ENCODE results near the gene CHAT.
A peak's percentile ranks its signal among the peaks of the same experiment; 100 is the strongest.

Gene CHAT

DNA sequence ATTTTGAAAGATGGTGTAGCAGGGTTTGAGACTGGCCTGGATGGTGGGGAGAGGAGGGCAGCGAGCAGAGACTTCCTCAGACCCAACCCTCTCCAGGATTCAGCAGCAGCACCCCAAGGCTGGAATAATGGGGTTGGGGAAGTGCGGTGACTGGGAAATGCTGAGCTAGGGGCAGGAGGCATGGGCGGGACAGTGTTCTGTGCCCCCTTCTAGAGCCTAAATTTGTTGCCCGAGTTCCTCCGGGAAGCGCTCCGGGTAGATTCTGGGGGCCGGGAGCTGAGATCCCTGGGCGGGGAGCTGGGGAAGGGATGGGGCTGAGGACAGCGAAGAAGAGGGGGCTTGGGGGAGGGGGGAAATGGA, at the start of gene CHAT:
TSS of gene CHAT (plus strand) at position 156 of the 360 bp plus-strand sequence. CDS start at position 309, 153 bp downstream.
- peak; percentile 44 for DNase-seq

DNA sequence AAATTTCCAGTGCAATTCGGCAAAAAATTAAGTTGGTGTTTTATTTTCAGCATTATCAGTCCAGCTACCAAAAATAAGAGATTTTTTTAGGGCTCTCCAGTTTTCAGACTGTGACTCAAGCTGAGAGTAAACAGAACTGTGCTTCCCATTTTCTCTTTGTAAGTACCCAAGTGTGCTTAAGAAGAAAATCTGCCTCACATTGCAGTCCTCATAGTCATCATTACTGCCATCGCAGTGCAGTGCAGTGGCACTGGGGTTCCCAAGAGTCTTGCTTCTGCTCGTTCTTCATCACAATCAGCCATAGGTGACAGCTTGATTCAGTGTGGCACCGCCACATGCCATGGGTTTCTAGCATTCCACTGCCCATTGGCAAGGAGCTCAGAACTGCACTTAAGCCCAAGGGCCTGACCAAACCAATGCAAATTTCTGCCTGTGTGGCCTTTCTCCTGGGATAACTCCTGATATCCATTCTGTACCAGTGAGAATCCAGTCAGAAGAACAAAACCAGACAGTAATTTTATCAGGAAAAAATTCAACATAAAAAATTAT, 49.3 kb upstream of the CHAT start:
- no peak for DNase-seq

DNA sequence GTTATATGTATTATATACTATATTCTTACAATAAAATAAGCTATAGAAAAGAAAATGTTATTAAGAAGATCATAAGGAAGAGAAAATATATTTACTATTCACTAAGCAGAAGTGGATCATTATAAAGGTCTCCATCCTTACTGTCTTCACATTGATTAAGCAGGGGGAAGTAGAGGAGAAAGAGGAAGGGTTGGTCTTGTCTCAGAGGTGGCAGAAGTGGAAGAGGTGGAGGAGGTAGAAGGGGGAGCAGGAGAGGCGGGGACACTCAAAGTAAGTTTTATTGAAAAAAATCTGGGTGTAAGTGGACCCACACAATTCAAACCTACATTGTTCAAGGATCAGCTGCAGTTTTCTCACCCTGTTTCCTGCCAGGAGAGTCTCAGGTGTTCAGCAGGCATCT, 46.0 kb upstream of the CHAT start:
- DNase-seq = no peak

DNA sequence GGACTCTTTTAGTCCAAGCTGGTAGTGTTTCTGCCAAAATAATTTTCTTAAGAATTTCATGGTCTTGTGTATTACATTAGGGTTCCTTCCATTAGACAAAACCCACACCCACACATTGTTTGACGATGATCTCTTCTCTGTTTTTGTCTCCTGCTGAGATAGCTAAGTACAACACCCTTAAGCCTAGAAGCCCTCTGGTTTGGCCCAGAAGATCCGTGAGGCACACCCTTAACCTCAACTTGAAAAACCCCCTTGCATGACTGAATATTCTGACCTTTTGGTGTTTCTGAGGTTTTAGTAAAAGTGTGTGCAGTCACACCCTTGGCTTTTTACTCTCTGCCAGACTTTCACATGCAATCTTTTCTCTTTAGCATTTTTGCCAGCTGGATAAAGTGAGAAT, 45.6 kb upstream of the CHAT start:
- DNase-seq = no peak

DNA sequence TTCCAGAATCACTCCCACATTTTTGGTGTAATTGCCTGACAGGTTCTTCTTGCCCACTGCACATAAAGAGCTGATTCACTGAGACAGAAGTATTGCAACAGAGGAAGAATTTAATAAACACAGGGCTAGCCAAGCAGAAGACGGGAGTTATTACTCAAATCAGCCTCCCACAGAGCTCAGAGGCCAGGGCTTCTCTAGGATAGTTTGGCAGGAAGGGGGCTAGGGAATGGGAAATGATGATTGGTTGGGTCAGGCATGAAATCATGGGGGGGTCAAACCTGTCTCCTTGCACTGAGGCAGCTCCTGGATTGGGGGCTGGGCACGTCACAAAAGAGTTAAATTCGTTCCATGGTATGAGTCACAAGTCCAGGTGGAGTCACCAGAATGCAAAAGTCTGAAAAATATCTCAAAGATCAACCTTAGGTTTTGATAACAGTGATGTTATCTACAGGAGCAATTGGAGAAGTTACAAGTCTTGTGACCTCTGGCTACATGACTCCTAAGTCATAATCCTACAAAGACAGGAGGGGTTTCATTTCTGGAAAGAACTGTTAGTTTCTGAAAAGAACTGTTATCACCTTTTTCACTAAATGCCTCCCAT, 44.7 kb upstream of the CHAT start:
- DNase-seq = no peak

DNA sequence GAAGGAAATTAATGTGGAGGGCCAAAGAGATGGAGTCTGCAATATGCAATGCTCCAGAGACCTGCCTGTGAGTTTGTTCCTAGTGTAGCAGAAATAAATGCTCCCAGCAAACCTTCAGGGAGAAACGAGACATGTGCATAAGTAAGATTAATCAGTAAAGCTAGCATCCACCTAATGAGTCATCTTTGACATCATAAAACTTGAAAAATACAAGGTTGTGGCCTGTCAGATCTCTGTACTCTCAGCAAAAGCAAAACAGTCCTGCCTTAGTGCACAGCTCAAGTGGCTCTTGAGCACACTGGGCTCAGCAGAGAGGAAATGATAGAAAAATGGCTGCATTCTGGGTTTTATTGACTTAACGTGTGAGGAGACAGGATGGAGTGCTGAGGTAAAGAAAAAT, 42.4 kb upstream of the CHAT start:
- DNase-seq = no peak

DNA sequence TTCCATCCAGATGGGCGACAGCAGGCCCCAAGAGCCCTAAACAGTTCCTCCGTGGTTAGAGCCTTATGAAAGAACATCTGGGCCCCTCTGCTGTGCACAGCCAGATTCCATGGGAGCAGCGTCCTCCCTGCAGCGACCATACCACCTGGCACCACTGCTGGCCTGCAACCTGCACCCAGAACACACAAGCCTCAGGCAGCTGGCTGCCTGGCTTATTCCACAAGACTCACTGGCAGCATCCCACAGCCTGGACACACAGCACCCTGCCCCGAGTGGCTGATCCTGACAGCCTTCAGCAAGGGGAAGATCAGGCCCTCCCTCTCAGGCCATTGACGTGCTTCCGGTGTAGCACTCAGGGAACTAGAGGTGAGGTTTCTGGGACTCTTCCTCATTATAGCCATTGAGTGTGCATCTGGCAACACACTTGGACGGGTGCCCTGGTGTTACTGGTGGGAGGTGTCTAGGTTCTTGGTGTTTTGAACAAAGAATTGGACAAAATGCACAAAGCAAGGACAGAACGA, 41.2 kb upstream of the CHAT start:
- DNase-seq = no peak

DNA sequence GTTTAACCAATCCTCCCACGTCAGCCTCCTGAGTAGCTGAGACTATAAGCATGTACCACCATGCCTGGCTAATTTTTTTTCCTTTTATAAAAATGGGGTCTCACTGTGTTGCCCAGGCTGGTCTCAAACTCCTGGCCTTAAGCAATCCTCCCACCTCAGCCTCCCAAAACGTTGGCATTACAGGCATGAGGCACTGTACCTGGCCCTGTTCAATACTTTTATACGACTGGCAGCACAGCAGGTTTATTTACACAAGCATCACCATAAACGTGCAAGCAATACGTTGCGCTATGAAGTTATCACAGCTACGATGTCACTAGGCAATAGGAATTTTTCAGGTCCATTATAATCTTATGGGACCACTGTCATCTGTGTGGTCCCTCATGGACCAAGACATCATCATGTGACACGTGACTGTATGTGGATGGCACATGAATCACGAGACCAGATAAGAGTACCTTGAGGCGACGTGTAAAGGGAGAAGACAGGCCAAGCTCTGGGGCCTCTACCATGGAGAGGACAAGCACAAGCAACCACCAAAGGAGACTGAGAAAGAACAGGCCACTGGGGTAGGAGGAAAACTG, 38.3 kb upstream of the CHAT start:
- DNase-seq = no peak

DNA sequence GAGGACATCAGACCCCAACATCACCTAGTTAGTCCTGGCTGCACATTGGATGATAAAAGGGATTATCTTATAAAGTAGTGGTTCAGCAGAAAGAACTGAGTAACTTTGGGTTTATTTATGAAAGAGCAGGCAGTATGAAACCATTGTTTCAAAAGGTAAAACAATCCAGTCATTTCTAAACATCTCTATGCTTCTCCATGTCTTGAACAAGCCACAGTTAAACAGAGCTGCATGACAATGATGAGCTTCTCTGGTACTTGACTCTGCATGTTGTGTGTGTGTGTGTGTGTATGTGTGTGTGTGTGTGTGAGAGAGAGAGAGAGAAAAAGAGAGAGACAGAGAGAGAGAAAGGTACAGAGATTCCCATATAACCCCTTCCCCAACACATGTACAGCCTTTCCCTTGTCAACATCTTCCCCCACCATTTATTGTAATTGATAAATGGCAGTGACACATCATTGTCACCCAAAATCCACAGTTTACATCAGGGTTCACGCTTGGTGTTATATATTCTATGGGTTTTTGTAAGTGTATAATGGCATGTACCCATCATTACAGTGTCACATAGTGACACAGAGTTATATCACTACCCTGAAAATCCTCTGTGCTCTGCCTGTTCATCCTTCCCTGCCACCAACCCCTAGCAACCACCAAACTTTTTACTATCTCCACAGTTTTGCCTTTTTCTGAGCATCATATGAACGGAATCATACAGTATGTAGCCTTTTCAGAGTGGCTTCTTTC, 36.5 kb upstream of the CHAT start:
- no peak for DNase-seq

DNA sequence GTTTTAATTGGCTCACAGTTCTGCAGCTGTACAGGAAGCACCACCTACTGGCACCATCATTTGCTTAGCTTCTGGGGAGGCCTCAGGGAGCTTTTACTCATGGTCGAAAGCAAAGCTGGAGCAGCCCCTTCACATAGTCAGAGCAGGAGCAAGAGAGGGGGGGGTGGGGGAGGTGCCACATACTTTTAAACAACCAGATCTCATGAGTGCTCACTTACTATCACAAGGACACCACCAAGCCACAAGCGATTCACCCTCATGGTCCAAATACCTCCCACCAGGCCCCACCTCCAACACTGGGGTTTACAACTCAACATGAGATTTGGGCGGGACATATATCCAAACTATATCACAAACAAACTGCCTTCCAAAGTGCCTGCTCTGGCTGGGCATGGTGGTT, 35.4 kb upstream of the CHAT start:
- DNase-seq = no peak

DNA sequence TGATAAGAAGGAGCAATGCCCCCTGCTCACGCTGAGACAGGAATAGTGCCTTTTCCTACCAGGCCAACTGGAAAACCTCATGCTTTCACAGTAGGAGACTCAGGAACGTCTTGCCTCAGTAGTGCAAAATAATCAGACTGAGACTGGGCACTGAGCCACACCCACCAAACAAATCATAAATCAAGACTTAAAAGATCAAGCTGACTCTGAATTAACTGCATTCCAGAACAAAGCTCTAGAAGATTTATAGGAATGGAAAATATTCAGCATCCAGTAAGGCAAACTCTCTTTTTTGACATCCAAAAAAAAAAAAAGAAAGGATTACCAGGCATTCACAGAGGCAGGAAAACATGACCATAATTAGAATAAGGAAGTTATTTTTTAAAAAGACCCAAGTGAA, 34.2 kb upstream of the CHAT start:
- DNase-seq = no peak

DNA sequence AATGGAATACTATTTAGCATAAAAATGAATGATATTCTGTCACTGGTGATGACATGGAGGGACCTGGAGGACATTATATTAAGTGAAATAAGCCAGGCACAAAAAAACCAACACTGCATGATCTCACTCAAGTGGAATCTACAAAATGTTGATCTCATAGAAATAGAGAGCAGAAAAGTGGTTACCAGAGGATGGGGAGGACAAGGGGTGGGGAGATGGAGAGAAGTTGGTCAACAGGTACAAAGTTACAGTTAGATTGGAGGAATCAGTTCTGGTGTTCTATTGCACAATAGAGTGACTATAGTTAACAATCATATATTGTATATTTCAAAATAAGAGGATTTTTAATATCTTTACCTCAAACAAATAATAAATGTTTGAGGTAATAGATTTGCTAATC, 28.4 kb upstream of the CHAT start:
- no peak for DNase-seq

DNA sequence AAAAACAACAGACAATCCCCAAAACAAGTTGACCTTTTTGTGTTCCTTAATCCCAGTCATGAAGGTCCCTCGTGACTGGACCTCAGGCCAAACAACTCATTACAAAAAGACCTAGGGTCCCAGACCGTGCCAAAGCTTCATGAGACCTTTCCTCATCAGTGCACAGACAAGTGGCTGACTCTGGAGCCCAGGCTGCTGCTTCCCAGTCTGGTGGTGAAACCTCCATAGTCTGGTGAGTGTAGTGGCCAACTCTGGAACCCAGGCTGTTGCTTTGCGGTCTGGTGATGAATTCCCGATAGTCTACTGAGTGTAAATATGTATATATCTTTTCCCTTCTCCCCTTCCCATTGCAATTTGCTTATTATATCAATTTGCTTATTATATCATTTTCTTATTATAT, 25.9 kb upstream of the CHAT start:
- no peak for DNase-seq

DNA sequence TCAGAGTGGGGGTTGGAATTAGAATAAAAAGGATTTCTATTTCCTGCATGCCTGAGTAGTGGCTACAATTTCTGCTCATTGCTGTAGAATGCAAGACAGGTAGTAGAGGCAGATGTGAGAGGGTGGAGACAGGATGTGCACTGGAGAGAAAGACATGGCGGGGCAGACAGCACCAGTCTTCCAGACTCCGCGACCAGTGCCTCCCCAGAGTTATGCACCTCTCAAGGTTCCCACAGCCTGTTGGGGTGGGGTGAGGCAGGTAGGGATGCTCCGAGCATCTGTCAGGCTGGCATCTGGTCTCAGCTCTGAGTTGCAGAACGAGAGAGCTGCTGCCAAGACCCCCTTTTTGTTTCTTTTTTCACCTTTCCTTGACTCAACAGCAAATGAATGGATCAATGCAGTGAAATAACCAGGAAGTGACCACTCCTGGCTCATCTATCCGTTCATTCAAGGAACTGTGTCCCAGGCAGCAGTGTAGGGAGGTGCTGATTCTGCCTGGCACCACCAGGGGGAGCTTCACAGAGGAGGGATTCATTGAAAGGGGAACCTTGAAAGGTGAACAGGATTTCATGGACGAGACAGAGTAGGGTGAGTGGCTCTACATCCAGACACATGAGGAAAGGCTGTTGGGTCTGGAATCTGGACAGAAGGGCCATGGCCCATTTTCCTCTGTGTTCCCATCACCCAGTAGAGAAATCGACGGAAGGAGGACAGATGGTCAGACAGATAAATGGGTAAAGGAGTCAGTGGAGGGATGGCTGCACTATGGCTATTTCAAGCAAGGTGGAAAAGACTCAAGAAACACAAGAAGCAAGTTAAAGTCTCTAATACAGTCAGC, 20.9 kb upstream of the CHAT start:
- DNase-seq = peak; percentile 83

DNA sequence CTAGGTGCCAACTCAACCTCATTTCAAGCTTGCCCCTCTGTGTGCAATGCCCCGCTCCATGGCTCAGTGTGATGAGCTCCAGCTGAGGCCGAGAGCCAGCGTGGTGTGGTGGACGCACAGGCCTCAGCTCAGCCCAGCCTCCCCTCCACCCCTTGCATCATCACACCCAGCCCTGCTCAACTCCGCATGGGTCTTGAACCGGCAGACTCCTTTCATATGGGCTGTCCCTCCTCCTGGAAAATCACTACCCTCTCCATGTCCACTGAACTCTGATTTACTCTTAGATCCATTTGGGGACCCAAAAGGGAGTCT, 20.3 kb upstream of the CHAT start:
- peak; percentile 34 for DNase-seq

DNA sequence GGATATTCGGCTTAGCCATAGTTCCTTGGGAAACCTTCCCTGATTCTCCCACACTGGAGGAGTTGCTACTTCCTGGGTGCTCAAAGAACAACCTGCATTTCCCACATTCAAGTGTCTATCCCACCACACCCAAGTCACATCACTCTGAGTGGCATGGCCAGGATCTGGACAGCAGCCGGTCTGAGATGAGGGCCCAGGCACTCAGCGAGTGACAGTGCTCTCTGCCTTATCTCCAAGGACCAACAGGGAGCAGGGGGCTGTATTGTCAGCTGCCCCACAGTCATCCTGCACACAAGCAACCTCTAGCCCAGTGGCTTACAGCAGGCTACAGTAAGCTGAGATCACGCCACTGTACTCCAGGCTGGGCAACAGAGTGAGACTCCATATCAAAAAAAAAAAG, 19.8 kb upstream of the CHAT start:
- no peak for DNase-seq

DNA sequence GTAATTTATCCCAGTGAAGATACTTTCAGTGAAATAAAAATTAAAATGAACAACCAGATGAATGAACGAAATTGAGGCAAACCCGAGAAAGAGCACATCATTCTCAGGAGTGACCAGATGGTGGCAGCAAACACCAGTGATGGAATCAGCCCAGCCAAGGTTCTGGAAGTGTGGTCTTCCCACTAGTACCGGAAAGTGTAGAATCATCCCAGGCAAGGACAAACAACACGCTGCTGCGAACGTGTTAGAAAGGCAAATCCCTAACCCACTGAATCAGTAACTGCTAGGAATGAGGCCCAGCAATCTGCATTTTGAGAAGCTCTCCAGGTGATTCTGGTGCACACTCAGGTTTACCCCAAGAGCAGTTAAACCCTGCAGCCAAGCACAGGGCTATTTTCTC, 19.2 kb upstream of the CHAT start:
- peak; percentile 76 for DNase-seq

DNA sequence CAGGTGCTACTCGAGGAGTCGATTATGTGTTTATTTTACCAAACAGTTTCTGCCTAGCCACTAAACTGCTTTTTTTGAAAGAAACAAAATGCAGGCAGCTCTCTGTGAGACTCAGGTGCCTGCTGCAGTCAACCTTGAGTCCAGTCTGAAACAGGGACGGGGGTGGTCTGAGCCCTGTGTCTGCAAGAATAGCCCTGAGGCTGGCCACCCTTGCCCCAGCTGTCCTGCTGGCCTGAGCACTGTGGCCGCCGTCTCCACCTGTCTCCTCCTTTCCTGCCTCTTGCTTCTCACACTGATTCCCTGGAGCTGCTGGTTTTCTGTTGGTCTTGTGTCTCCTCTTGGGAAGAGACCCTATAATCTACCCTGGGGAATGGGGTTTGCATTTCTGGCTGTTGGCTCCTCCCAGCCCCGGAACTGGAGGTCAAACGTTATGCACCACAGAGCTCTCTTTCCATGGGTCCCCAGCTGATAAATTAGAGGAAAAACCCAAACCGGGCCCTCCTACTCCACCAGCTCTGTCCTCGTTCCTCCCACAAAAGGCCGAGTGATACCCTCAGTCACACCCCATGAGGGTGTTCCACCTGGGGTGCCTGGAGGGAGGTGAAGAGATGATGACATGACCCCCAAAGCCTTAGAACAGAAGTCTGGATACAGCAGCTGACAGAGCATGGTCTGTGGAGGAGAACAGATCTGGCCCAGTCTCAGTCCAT, 18.7 kb upstream of the CHAT start:
- peak; percentile 52 for DNase-seq

DNA sequence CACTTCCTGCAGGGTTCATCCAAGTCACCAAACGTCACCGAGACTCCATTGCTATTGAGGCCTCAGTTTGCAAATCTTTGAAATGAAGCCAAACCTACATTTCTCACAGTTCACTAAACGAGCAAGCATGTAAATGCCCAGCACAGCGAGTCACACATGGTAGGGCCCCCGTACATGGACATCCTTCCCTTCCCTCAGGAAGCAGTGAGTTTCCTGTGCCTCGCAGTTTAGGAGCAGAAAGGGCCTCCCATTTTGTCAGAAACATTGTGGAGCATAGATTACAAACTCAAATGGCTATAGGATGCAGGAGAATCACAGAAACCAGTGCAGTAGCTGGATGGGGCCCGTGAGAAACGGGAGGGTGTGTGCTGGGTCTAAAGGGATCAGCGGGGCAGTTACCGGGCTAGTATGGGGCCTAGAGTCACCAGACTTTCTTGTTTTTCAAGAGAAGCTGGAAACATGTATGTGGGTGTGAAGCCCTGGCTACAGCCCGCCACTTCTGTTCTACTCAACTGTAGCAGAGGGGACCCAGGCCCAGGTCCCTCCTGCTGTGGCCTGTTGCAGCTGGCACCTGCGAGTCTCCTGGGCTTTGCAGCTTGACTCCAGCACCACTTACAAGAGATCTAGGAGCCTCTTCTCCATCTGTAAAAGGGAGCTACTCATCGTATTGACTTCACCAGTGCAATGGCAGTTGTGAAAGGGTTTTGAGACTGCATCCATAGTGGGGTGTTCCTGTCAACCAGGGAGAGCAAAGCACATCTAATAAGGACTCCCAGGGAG, 17.9 kb upstream of the CHAT start:
- DNase-seq = peak; percentile 41

DNA sequence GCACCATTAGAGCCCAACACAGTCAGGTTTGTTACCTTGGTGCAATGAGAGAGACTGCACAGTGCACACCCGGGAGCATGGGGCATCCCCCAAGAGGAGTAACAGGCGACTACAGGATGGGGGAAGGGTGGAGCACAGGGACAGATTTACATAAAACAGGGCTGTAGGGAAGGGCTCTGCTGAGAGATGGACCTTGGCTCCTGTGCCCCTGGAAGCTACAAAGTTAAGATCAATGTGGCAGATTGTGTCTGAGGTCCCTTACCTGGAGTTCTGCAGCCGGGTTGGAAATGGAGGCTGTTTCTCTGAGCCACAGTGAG, 17.4 kb upstream of the CHAT start:
- peak; percentile 46 for DNase-seq

DNA sequence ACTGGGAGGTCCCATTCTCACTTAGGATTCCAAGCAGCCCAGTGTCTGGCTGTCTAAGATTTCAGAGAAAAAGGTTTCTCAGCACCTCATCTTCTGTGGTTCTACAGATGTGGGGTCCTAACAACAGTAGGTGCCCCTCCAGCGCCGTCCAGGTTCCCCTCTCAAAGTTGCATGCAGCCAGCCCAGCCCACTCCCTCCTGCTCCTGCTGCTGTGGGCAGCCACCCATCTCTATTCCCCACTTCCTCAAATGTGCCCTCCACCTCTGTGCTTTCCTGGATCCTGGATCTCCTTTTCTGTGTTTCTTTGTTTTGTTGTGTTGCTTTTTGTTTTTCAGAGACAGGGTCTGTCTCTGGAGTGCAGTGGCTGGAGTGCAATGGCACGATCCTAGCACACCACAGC, 17.0 kb upstream of the CHAT start:
- DNase-seq = no peak

Measured in islet precursor cell (in vitro differentiated cells).